ENCODE results near the gene PPP2R5C. TPM values are rescaled to one million over a fixed set of nuclear protein-coding genes. Genes with fewer than 3 reads are reported as not detected.

PPP2R5C gene
- polyA plus RNA-seq, 3 donors: 61.9 to 72.5 (median 64.0) TPM

- peaks cover 21 to 47% of the 10 kb centered on the region in 2 donors for H3K36me3 ChIP-seq (replicated peaks in 1 of 2; ENCODE audit: control insufficient read depth in 1 of 2, insufficient read depth in 2 of 2, low read length in 2 of 2)
- H3K4me1 ChIP-seq (ENCODE audit: control insufficient read depth in 1 of 2, insufficient read depth in 2 of 2, low read length in 2 of 2): no peaks in the 10 kb centered on the region
- H3K27ac ChIP-seq (ENCODE audit: low read depth in 1 of 2, low read length in 2 of 2): no peak overlapping the region
- H3K9ac ChIP-seq (ENCODE audit: insufficient read depth, low read length, poor library complexity, severe bottlenecking): no peak overlapping the region
- H3K27me3 Mint-ChIP-seq (ENCODE audit: low read depth in 3 of 3): peaks cover 0 to 2% (median 1%) of the 10 kb centered on the region in 3 donors
- H3K4me3 Mint-ChIP-seq: no peak overlapping the region
- peaks cover 29 to 40% of the 10 kb centered on the region in 2 donors for H3K36me3 Mint-ChIP-seq
- no peak overlapping the region for H2AFZ ChIP-seq (ENCODE audit: insufficient read depth, low read depth, low read length, poor library complexity, severe bottlenecking)
- no peaks in the 10 kb centered on the region for H3K79me2 ChIP-seq (ENCODE audit: insufficient read depth, low read length)
- DNase-seq: peak; percentile 54 to 78 (median 55)
- H3K27me3 ChIP-seq (ENCODE audit: control insufficient read depth in 2 of 2, insufficient read depth in 2 of 2, low read length in 2 of 2): no peaks in the 10 kb centered on the region
- H4K20me1 ChIP-seq (ENCODE audit: insufficient read depth, low read length): no peaks in the 10 kb centered on the region
- H3K9me3 Mint-ChIP-seq: peaks cover 0 to 3% (median 0%) of the 10 kb centered on the region in 7 donors
- no peak overlapping the region for H3K4me3 ChIP-seq (replicated peaks in 1 of 3; ENCODE audit: low read depth in 2 of 3, low read length in 3 of 3)
- peaks cover 9% of the 10 kb centered on the region for H3K4me1 Mint-ChIP-seq
- TF ChIP-seq CTCF (IDR thresholded peaks at IDR 0.05): no peak
- peak overlapping the region in 4 of 7 donors; percentile 25 to 50 (median 44) for H3K27ac Mint-ChIP-seq
- H3K4me2 ChIP-seq (replicated peaks; ENCODE audit: extremely low read depth, low read length, poor library complexity, severe bottlenecking): no peak overlapping the region
- WGBS (ENCODE audit: insufficient coverage): 44% methylated on average over 6 of the region's 10 CpGs
- no peaks in the 10 kb centered on the region for H3K9me3 ChIP-seq (replicated peaks in 1 of 2; ENCODE audit: control insufficient read depth in 1 of 2, insufficient read depth in 1 of 2, low read length in 2 of 2)
- intact Hi-C loops (cut with micrococcal nuclease): no loop called here
Measured at GRCh38 chr14:101927859-101928258, 166.3 kb downstream of the PPP2R5C start.

- H3K4me2 ChIP-seq (replicated peaks; ENCODE audit: extremely low read depth, low read length, poor library complexity, severe bottlenecking): no peak overlapping the region
- Mint-ChIP-seq H3K27ac (peak overlapping the region in 6 of 7 donors; percentile 15 to 64 (median 38)), H3K4me1 (peaks cover 9% of the 10 kb centered on the region), H3K9me3 (peaks cover 0 to 3% (median 0%) of the 10 kb centered on the region in 7 donors), H3K4me3 (no peak overlapping the region), H3K36me3 (peaks cover 26 to 37% of the 10 kb centered on the region in 2 donors), H3K27me3 (ENCODE audit: low read depth in 3 of 3) (peaks cover 0 to 3% (median 1%) of the 10 kb centered on the region in 3 donors)
- no peaks in the 10 kb centered on the region for H3K79me2 ChIP-seq (ENCODE audit: insufficient read depth, low read length)
- H4K20me1 ChIP-seq (ENCODE audit: insufficient read depth, low read length): no peaks in the 10 kb centered on the region
- H3K4me3 ChIP-seq (replicated peaks in 1 of 3; ENCODE audit: low read depth in 2 of 3, low read length in 3 of 3): no peak overlapping the region
- H3K27me3 ChIP-seq (ENCODE audit: control insufficient read depth in 2 of 2, insufficient read depth in 2 of 2, low read length in 2 of 2): no peaks in the 10 kb centered on the region
- peaks cover 21 to 42% of the 10 kb centered on the region in 2 donors for H3K36me3 ChIP-seq (replicated peaks in 1 of 2; ENCODE audit: control insufficient read depth in 1 of 2, insufficient read depth in 2 of 2, low read length in 2 of 2)
- no peak for TF ChIP-seq CTCF (IDR thresholded peaks at IDR 0.05)
- DNase-seq: no peak
- WGBS (ENCODE audit: insufficient coverage): 96% methylated on average over 23 of the region's 24 CpGs
- no peak overlapping the region for H3K9ac ChIP-seq (ENCODE audit: insufficient read depth, low read length, poor library complexity, severe bottlenecking)
- H2AFZ ChIP-seq (ENCODE audit: insufficient read depth, low read depth, low read length, poor library complexity, severe bottlenecking): no peak overlapping the region
- no peaks in the 10 kb centered on the region for H3K4me1 ChIP-seq (ENCODE audit: control insufficient read depth in 1 of 2, insufficient read depth in 2 of 2, low read length in 2 of 2)
- H3K9me3 ChIP-seq (replicated peaks in 1 of 2; ENCODE audit: control insufficient read depth in 1 of 2, insufficient read depth in 1 of 2, low read length in 2 of 2): no peaks in the 10 kb centered on the region
- no peak overlapping the region for H3K27ac ChIP-seq (ENCODE audit: low read depth in 1 of 2, low read length in 2 of 2)
- intact Hi-C loops (cut with micrococcal nuclease): no loop called here
Measured at GRCh38 chr14:101928415-101928841, 166.9 kb downstream of the PPP2R5C start.

Data from CD14-positive monocyte (primary cell).